ENCODE results near the gene TSC1. TPM values are rescaled to one million over a fixed set of nuclear protein-coding genes. Genes with fewer than 3 reads are reported as not detected.
A peak's percentile ranks its signal among the peaks of the same experiment; 100 is the strongest.

Gene TSC1
- total and polyA plus RNA-seq, 2 experiments from 2014 or later = 18.8 to 22.4 TPM

DNA sequence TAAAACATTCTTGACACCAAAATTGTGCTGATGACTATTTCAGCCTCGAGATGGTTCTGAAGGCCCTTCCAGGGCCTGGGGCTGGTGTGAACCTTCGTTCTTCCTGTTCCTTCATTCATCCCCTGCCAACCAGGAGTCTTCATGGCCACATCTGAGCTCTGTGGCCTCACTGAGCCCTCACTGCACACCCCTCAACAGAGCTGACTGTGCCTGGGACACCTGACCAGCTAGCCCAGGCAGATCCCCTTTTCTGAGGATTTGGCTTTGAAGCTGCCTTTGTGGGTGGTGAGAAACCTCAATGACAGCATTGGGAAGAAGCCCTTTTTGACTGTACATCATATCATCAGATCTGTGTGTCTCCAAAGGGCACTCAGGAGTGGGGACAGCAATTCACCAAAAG lies 80.1 kb downstream of the TSC1 start:
- TF ChIP-seq EZH2phosphoT487 (IDR thresholded peaks at IDR 0.05; ENCODE audit: insufficient read depth, low read depth) (no peak), EZH2 (IDR thresholded peaks at IDR 0.05; ENCODE audit: insufficient read depth, poor library complexity, severe bottlenecking) (no peak)
- no peak overlapping the region for H3K27ac ChIP-seq
- H3K79me2 ChIP-seq (ENCODE audit: insufficient read depth) = no peaks in the 10 kb centered on the region
- no peaks in the 10 kb centered on the region for H3K4me1 ChIP-seq (ENCODE audit: insufficient read depth)
- no peaks in the 10 kb centered on the region for H3K9me3 ChIP-seq (ENCODE audit: low read depth)
- no peak overlapping the region for H3K4me2 ChIP-seq (ENCODE audit: unreplicated experiment)
- no peaks in the 10 kb centered on the region for H3K9me2 ChIP-seq (ENCODE audit: insufficient read depth)
- H3K36me3 ChIP-seq (ENCODE audit: low read depth) = no peaks in the 10 kb centered on the region
- in situ Hi-C loops (cut with MboI) = no loop called here
- WGBS, 2 experiments (ENCODE audit: low coverage in 1 of 2, low lambda C conversion rate in 2 of 2, missing lambda C conversion rate in 2 of 2) = 42 to 51% methylated on average over 2 of the region's 2 CpGs
- H4K20me1 ChIP-seq (ENCODE audit: insufficient read depth) = no peaks in the 10 kb centered on the region
- no peak overlapping the region for H3K4me3 ChIP-seq
- H3K9ac ChIP-seq = no peak overlapping the region
- no peak for DNase-seq
- H3F3A ChIP-seq (ENCODE audit: insufficient read depth) = no peaks in the 10 kb centered on the region
- H3K27me3 ChIP-seq (replicated peaks; ENCODE audit: insufficient read depth) = peaks cover 3% of the 10 kb centered on the region; the same call in 1 of the 2 replicates
- no peak overlapping the region for H2AFZ ChIP-seq

DNA sequence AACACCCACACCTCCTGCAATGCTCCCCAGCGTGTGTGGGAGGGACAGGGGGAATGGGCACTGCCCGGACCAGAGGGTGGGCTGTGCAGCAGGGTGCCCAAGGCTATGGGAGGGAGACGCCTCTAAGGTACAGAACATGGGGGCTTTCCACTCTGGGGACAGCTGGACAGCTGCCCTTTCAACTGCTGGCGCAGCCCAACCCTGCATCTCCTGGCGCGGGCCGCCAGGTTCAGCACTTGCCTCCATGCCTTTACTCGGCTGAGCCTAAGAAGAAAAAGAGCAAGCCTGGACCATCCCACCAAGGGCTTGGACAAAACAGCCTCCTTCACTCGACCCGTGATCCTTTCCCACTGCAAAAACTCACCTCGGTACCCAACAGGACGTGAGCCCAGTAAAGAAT lies 81.3 kb downstream of the TSC1 start:
- no peaks in the 10 kb centered on the region for H4K20me1 ChIP-seq (ENCODE audit: insufficient read depth)
- no peaks in the 10 kb centered on the region for H3K9me2 ChIP-seq (ENCODE audit: insufficient read depth)
- H3F3A ChIP-seq (ENCODE audit: insufficient read depth) = no peaks in the 10 kb centered on the region
- no peak for TF ChIP-seq EZH2 (IDR thresholded peaks at IDR 0.05; ENCODE audit: insufficient read depth, poor library complexity, severe bottlenecking)
- no peak for TF ChIP-seq EZH2phosphoT487 (IDR thresholded peaks at IDR 0.05; ENCODE audit: insufficient read depth, low read depth)
- H3K36me3 ChIP-seq (ENCODE audit: low read depth) = no peaks in the 10 kb centered on the region
- H3K9ac ChIP-seq = no peak overlapping the region
- H3K4me3 ChIP-seq = no peak overlapping the region
- no peaks in the 10 kb centered on the region for H3K79me2 ChIP-seq (ENCODE audit: insufficient read depth)
- no peak overlapping the region for H2AFZ ChIP-seq
- no peak overlapping the region for H3K4me2 ChIP-seq (ENCODE audit: unreplicated experiment)
- peaks cover 13% of the 10 kb centered on the region for H3K27me3 ChIP-seq (replicated peaks; ENCODE audit: insufficient read depth)
- WGBS, 2 experiments (ENCODE audit: low coverage in 1 of 2, low lambda C conversion rate in 2 of 2, missing lambda C conversion rate in 2 of 2) = 77 to 79% methylated on average over 12 of the region's 12 CpGs
- no peaks in the 10 kb centered on the region for H3K4me1 ChIP-seq (ENCODE audit: insufficient read depth)
- in situ Hi-C loops (cut with MboI) = no loop called here
- H3K9me3 ChIP-seq (ENCODE audit: low read depth) = no peaks in the 10 kb centered on the region
- DNase-seq = no peak
- H3K27ac ChIP-seq = no peak overlapping the region

DNA sequence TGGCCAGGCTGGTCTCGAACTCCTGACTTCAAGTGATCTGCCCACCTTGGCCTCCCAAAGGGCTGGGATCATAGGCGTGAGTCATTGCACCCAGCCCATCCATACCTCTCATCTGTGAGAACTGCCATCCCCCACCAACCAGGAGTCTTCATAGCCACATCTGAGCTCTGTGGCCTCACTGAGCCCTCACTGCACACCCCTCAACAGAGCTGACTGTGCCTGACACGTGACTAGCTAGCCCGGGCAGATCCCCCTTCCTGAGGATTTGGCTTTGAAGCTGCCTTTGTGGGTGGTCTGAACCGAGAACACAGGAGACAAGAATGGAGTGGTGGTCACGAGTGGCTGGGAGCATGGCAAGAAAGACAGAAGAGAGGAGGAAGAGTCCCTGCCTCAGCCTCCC lies 81.9 kb downstream of the TSC1 start:
- TF ChIP-seq EZH2phosphoT487 (IDR thresholded peaks at IDR 0.05; ENCODE audit: insufficient read depth, low read depth) = no peak
- TF ChIP-seq EZH2 (IDR thresholded peaks at IDR 0.05; ENCODE audit: insufficient read depth, poor library complexity, severe bottlenecking) = no peak
- H3K27me3 ChIP-seq (replicated peaks; ENCODE audit: insufficient read depth) = peaks cover 14% of the 10 kb centered on the region
- H3K9me2 ChIP-seq (ENCODE audit: insufficient read depth) = no peaks in the 10 kb centered on the region
- H3K9ac ChIP-seq = no peak overlapping the region
- in situ Hi-C loops (cut with MboI) = no loop called here
- H3K79me2 ChIP-seq (ENCODE audit: insufficient read depth) = no peaks in the 10 kb centered on the region
- H3K9me3 ChIP-seq (ENCODE audit: low read depth) = no peaks in the 10 kb centered on the region
- H3K4me2 ChIP-seq (ENCODE audit: unreplicated experiment) = no peak overlapping the region
- DNase-seq = no peak
- H3F3A ChIP-seq (ENCODE audit: insufficient read depth) = no peaks in the 10 kb centered on the region
- no peak overlapping the region for H3K27ac ChIP-seq
- H3K4me3 ChIP-seq = no peak overlapping the region
- H3K4me1 ChIP-seq (ENCODE audit: insufficient read depth) = peaks cover 3% of the 10 kb centered on the region; the same call in 1 of the 2 replicates
- 58 to 63% methylated on average over 6 of the region's 6 CpGs for WGBS, 2 experiments (ENCODE audit: low coverage in 1 of 2, low lambda C conversion rate in 2 of 2, missing lambda C conversion rate in 2 of 2)
- H4K20me1 ChIP-seq (ENCODE audit: insufficient read depth) = no peaks in the 10 kb centered on the region
- no peak overlapping the region for H2AFZ ChIP-seq
- H3K36me3 ChIP-seq (ENCODE audit: low read depth) = no peaks in the 10 kb centered on the region

DNA sequence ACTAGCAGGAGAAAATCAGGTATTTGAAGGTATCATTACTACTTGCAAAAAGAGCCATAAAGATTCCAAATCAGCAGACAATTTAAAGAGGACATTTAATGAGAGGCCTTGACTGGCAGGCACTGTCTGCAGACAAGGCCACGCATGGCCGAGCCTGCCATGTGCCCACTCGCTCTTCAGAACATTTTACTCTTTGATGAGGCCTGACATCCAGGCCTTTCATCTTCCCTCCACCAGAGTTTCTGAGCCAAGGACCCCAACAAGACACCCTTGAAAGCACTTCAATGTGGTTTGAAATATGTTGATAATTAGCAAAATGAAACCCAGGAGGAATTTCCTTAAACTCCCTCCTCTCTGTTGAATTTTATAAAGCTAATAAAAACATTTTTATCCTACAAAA lies 82.8 kb downstream of the TSC1 start:
- H3K9ac ChIP-seq = no peak overlapping the region
- H3K9me2 ChIP-seq (ENCODE audit: insufficient read depth) = no peaks in the 10 kb centered on the region
- no peak overlapping the region for H3K4me3 ChIP-seq
- peaks cover 14% of the 10 kb centered on the region for H3K27me3 ChIP-seq (replicated peaks; ENCODE audit: insufficient read depth)
- no peaks in the 10 kb centered on the region for H3K36me3 ChIP-seq (ENCODE audit: low read depth)
- no peaks in the 10 kb centered on the region for H3F3A ChIP-seq (ENCODE audit: insufficient read depth)
- no peak overlapping the region for H3K4me2 ChIP-seq (ENCODE audit: unreplicated experiment)
- H3K9me3 ChIP-seq (ENCODE audit: low read depth) = no peaks in the 10 kb centered on the region
- no peaks in the 10 kb centered on the region for H3K79me2 ChIP-seq (ENCODE audit: insufficient read depth)
- no peak for TF ChIP-seq EZH2 (IDR thresholded peaks at IDR 0.05; ENCODE audit: insufficient read depth, poor library complexity, severe bottlenecking)
- no peak for TF ChIP-seq EZH2phosphoT487 (IDR thresholded peaks at IDR 0.05; ENCODE audit: insufficient read depth, low read depth)
- H2AFZ ChIP-seq = no peak overlapping the region
- no peak overlapping the region for H3K27ac ChIP-seq
- H3K4me1 ChIP-seq (ENCODE audit: insufficient read depth) = peaks cover 8% of the 10 kb centered on the region; the same call in 1 of the 2 replicates
- in situ Hi-C loops (cut with MboI) = no loop called here
- WGBS, 2 experiments (ENCODE audit: low coverage in 1 of 2, low lambda C conversion rate in 2 of 2, missing lambda C conversion rate in 2 of 2) = 91 to 96% methylated on average over 3 of the region's 3 CpGs
- no peak for DNase-seq
- H4K20me1 ChIP-seq (ENCODE audit: insufficient read depth) = no peaks in the 10 kb centered on the region

DNA sequence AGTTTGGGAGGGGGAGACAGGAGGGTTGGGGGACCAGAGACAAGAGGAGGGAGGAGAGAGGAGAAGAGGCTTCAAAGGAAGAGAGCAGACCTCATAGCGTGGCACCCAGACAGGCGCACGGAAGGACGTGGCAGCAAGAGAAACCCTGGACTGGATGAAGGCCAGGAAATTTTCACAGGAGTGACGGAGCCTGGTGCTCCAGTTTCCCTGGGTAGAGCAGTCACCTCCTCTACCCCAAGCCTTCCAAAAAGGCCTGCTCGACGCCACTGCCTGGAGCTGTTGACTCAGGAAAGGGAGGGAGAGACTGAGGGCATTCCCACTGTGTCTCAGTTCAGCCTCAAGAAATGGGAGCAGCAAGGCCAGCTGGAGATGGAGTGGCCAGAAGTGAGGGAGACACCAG lies 85.7 kb downstream of the TSC1 start:
- no peak overlapping the region for H3K4me2 ChIP-seq (ENCODE audit: unreplicated experiment)
- peak; percentile 12 for DNase-seq
- no peak overlapping the region for H3K27ac ChIP-seq
- WGBS, 2 experiments (ENCODE audit: low coverage in 1 of 2, low lambda C conversion rate in 2 of 2, missing lambda C conversion rate in 2 of 2) = 42 to 44% methylated on average over 7 of the region's 7 CpGs
- peaks cover 14% of the 10 kb centered on the region for H3K27me3 ChIP-seq (replicated peaks; ENCODE audit: insufficient read depth)
- no peak overlapping the region for H3K4me3 ChIP-seq
- in situ Hi-C loops (cut with MboI) = no loop called here
- H2AFZ ChIP-seq = no peak overlapping the region
- H3F3A ChIP-seq (ENCODE audit: insufficient read depth) = no peaks in the 10 kb centered on the region
- no peaks in the 10 kb centered on the region for H3K36me3 ChIP-seq (ENCODE audit: low read depth)
- no peaks in the 10 kb centered on the region for H4K20me1 ChIP-seq (ENCODE audit: insufficient read depth)
- H3K9me3 ChIP-seq (ENCODE audit: low read depth) = no peaks in the 10 kb centered on the region
- H3K79me2 ChIP-seq (ENCODE audit: insufficient read depth) = no peaks in the 10 kb centered on the region
- no peaks in the 10 kb centered on the region for H3K9me2 ChIP-seq (ENCODE audit: insufficient read depth)
- no peak overlapping the region for H3K9ac ChIP-seq
- TF ChIP-seq EZH2 (IDR thresholded peaks at IDR 0.05; ENCODE audit: insufficient read depth, poor library complexity, severe bottlenecking) (no peak), EZH2phosphoT487 (IDR thresholded peaks at IDR 0.05; ENCODE audit: insufficient read depth, low read depth) (no peak)
- peaks cover 8% of the 10 kb centered on the region; the same call in 1 of the 2 replicates for H3K4me1 ChIP-seq (ENCODE audit: insufficient read depth)

Measured in GM23248 (cell line).